ENCODE measurements around the gene VEGFD.

DNA sequence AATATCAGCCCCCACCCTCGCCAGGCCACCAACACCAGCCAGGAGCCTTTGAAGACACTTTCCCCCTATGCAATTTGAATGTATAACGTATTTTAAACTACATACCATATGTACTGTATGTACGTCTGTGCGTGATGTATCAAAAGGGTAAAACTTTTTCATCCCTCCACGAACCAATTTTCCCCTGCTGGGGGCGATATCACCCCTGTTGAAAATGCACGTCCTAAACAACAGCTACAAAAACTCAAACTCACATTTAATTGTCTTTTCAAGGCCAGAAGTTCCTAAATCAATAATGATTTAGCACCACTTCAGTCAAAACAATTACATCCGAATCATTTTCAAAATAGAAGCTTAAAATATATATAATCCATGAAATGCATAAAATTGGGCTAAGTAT, 1.4 kb downstream of the VEGFD start:
- TF ChIP-seq, protein P1, sequence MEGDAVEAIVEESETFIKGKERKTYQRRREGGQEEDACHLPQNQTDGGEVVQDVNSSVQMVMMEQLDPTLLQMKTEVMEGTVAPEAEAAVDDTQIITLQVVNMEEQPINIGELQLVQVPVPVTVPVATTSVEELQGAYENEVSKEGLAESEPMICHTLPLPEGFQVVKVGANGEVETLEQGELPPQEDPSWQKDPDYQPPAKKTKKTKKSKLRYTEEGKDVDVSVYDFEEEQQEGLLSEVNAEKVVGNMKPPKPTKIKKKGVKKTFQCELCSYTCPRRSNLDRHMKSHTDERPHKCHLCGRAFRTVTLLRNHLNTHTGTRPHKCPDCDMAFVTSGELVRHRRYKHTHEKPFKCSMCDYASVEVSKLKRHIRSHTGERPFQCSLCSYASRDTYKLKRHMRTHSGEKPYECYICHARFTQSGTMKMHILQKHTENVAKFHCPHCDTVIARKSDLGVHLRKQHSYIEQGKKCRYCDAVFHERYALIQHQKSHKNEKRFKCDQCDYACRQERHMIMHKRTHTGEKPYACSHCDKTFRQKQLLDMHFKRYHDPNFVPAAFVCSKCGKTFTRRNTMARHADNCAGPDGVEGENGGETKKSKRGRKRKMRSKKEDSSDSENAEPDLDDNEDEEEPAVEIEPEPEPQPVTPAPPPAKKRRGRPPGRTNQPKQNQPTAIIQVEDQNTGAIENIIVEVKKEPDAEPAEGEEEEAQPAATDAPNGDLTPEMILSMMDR (conservative IDR thresholded peaks at IDR 0.05; ENCODE audit: low read depth, low read length) = peak; percentile 13; the same call in 1 of the 2 replicates
- TF ChIP-seq NFE2L2 (IDR thresholded peaks at IDR 0.05; ENCODE audit: low read depth, low read length) (no peak), POLR2A (IDR thresholded peaks at IDR 0.05; ENCODE audit: low read depth, low read length) (no peak)

Measured in IMR-90 (cell line).